HG02981 (cell line): ENCODE measurements around the gene HDDC2.
"Not testable (repeated sequence)": the region's sequence is repeated elsewhere in the genome, so short reads cannot be mapped to it uniquely, and the experiment has no call there.

Source experiments
- ATAC-seq: cut with Tn5 transposase; IDR thresholded peaks from one replicate; pipeline ENCODE4 v1.9.1; 2021; ENCODE audit warnings: mild to moderate bottlenecking, moderate library complexity; ENCODE audit not compliant: unreplicated experiment

HDDC2 gene

GRCh38 chr6:125307150-125307838 lies 5.5 kb upstream of the HDDC2 start:
- no peak for ATAC-seq

- ATAC-seq: no peak
These were observed 5.0 kb upstream of the HDDC2 start for GRCh38 chr6:125306756-125307149.

GRCh38 chr6:125304970-125305660 lies 3.3 kb upstream of the HDDC2 start:
- ATAC-seq: no peak

- no peak for ATAC-seq
These were observed 1.7 kb upstream of the HDDC2 start for GRCh38 chr6:125303512-125303854.

GRCh38 chr6:125302840-125303511 lies 1.2 kb upstream of the HDDC2 start:
- no peak for ATAC-seq

GRCh38 chr6:125300992-125301434 lies 754 bp downstream of the HDDC2 start:
- no peak for ATAC-seq

GRCh38 chr6:125299257-125299656 lies 2.5 kb downstream of the HDDC2 start:
- no peak for ATAC-seq

- ATAC-seq: no peak
These were observed 5.3 kb downstream of the HDDC2 start for GRCh38 chr6:125296471-125296870.

GRCh38 chr6:125294925-125295324 lies 6.8 kb downstream of the HDDC2 start:
- ATAC-seq: no peak

- no peak for ATAC-seq
These were observed 7.7 kb downstream of the HDDC2 start for GRCh38 chr6:125294036-125294435.

- ATAC-seq: no peak
These were observed 8.2 kb downstream of the HDDC2 start for GRCh38 chr6:125293587-125293986.

GRCh38 chr6:125287718-125288117 lies 14.0 kb downstream of the HDDC2 start:
- no peak for ATAC-seq

GRCh38 chr6:125285936-125286335 lies 15.8 kb downstream of the HDDC2 start:
- ATAC-seq: no peak

GRCh38 chr6:125285353-125285752 lies 16.4 kb downstream of the HDDC2 start:
- ATAC-seq: no peak

GRCh38 chr6:125282470-125282869 lies 19.3 kb downstream of the HDDC2 start:
- not testable (repeated sequence) for ATAC-seq

GRCh38 chr6:125280370-125281035 lies 21.3 kb downstream of the HDDC2 start:
- ATAC-seq: not testable (repeated sequence)

- no peak for ATAC-seq
These were observed 21.8 kb downstream of the HDDC2 start for GRCh38 chr6:125279961-125280360.

- ATAC-seq: no peak
These were observed 23.9 kb downstream of the HDDC2 start for GRCh38 chr6:125277838-125278237.

GRCh38 chr6:125275779-125276178 lies 26.0 kb downstream of the HDDC2 start:
- no peak for ATAC-seq

GRCh38 chr6:125274935-125275334 lies 26.8 kb downstream of the HDDC2 start:
- ATAC-seq: no peak

GRCh38 chr6:125273965-125274364 lies 27.8 kb downstream of the HDDC2 start:
- no peak for ATAC-seq

- ATAC-seq: no peak
These were observed 28.5 kb downstream of the HDDC2 start for GRCh38 chr6:125273251-125273650.
